ENCODE data around the gene PRPF39. TPM values are rescaled to one million over a fixed set of nuclear protein-coding genes. Genes with fewer than 3 reads are reported as not detected.
A peak's percentile ranks its signal among the peaks of the same experiment; 100 is the strongest.

PRPF39 gene, protein sequence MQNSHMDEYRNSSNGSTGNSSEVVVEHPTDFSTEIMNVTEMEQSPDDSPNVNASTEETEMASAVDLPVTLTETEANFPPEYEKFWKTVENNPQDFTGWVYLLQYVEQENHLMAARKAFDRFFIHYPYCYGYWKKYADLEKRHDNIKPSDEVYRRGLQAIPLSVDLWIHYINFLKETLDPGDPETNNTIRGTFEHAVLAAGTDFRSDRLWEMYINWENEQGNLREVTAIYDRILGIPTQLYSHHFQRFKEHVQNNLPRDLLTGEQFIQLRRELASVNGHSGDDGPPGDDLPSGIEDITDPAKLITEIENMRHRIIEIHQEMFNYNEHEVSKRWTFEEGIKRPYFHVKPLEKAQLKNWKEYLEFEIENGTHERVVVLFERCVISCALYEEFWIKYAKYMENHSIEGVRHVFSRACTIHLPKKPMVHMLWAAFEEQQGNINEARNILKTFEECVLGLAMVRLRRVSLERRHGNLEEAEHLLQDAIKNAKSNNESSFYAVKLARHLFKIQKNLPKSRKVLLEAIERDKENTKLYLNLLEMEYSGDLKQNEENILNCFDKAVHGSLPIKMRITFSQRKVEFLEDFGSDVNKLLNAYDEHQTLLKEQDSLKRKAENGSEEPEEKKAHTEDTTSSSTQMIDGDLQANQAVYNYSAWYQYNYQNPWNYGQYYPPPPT
- 10 to 100 TPM; 42.3 to 57.1 TPM for total RNA-seq
- 10 to 100 TPM; 44.9 to 49.0 TPM for polyA plus RNA-seq (ENCODE audit: insufficient read length in 2 of 2)
- long read RNA-seq, donor 1, partial matches to known transcripts: 0 of 4 reads
- long read RNA-seq, donor 1, other reads (novel, unspliced or antisense): 0 of 4 reads
- long read RNA-seq, donor 2, partial matches to known transcripts: 148 of 210 reads
- long read RNA-seq, donor 2, other reads (novel, unspliced or antisense): 59 of 210 reads
- long read RNA-seq, donor 3, partial matches to known transcripts: 5 of 7 reads
- long read RNA-seq, donor 3, other reads (novel, unspliced or antisense): 0 of 7 reads
- long read RNA-seq, donor 4, partial matches to known transcripts: 0 of 3 reads
- long read RNA-seq, donor 4, other reads (novel, unspliced or antisense): 0 of 3 reads

DNA sequence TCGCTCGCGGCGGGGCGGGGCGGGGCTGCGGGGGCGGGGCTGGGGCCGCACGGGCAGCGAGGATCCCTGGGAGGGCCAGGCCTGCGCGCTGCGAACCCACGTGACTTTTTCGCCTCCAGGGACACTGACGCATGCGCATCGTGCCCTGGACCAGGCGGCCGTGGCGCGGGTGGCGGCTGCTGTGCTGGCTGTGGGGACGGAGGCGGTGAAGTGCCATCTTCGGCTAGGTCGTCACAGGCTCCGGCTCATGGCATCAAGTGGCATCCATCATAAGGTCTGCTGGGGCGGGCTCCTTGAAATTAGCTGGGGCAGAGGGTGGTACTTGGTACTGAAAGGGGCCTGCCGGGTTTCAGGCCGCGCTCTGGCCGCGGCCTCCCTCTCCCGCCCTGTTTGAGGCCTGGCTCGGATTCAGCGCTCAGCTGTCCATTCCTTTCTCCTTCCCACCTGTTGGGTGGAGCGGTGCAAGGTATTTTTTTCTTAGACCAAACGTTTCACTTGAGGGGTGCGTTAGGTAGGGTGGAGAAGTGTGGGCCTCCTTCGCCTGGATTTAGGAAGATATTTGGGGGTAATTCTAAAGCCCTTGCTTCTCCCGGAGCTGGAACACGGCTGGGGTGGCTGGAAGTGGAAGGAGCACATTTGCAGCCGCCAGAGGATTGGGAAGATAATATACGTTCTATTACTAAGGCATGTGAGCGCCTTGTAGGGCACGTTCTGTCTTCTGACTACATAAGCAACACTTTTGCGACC, at the start of gene PRPF39:
TSS of gene PRPF39 (plus strand) at position 141 of the 747 bp plus-strand sequence. CDS start 11,124 bp downstream, outside the sequence.
- WGBS (ENCODE audit: insufficient coverage): 0% methylated on average over 40 of the region's 49 CpGs
- peak; percentile 83 to 98 (median 90) for DNase-seq (ENCODE audit: low read depth in 4 of 6, low spot score in 6 of 6)

GRCh38 chr14:45034730-45035129, 49.2 kb upstream of the PRPF39 start:
- Histone ChIP-seq H3K36me3 (ENCODE audit: control insufficient read depth, insufficient read depth, low read length) (peaks cover 43% of the 10 kb centered on the region), H3K9me3 (ENCODE audit: control insufficient read depth, insufficient read depth, low read length) (no peaks in the 10 kb centered on the region), H3K27me3 (ENCODE audit: control insufficient read depth, insufficient read depth, low read length) (no peaks in the 10 kb centered on the region), H3K4me3 (ENCODE audit: low read depth, low read length) (no peak overlapping the region), H3K27ac (ENCODE audit: low read depth, low read length) (no peak overlapping the region), H3K4me1 (ENCODE audit: control insufficient read depth, insufficient read depth, low read length) (no peaks in the 10 kb centered on the region)
- no peak for DNase-seq (ENCODE audit: low read depth in 4 of 6, low spot score in 6 of 6)

More for the DNA sequence above, at the start of gene PRPF39:
- Histone ChIP-seq H3K4me3 (ENCODE audit: low read depth, low read length) (peak within 1 kb of the TSS; percentile 65), H3K27me3 (ENCODE audit: control insufficient read depth, insufficient read depth, low read length) (no peaks in the 10 kb centered on the region), H3K9me3 (ENCODE audit: control insufficient read depth, insufficient read depth, low read length) (no peaks in the 10 kb centered on the region), H3K36me3 (ENCODE audit: control insufficient read depth, insufficient read depth, low read length) (no peaks in the 10 kb centered on the region), H3K27ac (ENCODE audit: low read depth, low read length) (peak within 1 kb of the TSS; percentile 80), H3K4me1 (ENCODE audit: control insufficient read depth, insufficient read depth, low read length) (peaks cover 8% of the 10 kb centered on the region)

GRCh38 chr14:45038256-45038655, 45.7 kb upstream of the PRPF39 start:
- DNase-seq (ENCODE audit: low read depth in 4 of 6, low spot score in 6 of 6): no peak
- no peak overlapping the region for H3K27ac ChIP-seq (ENCODE audit: low read depth, low read length)
- H3K4me1 ChIP-seq (ENCODE audit: control insufficient read depth, insufficient read depth, low read length): no peaks in the 10 kb centered on the region
- 99% methylated on average over 5 of the region's 5 CpGs for WGBS (ENCODE audit: insufficient coverage)
- H3K36me3 ChIP-seq (ENCODE audit: control insufficient read depth, insufficient read depth, low read length): peaks cover 39% of the 10 kb centered on the region
- H3K4me3 ChIP-seq (ENCODE audit: low read depth, low read length): no peak overlapping the region
- H3K9me3 ChIP-seq (ENCODE audit: control insufficient read depth, insufficient read depth, low read length): no peaks in the 10 kb centered on the region
- H3K27me3 ChIP-seq (ENCODE audit: control insufficient read depth, insufficient read depth, low read length): no peaks in the 10 kb centered on the region

DNA sequence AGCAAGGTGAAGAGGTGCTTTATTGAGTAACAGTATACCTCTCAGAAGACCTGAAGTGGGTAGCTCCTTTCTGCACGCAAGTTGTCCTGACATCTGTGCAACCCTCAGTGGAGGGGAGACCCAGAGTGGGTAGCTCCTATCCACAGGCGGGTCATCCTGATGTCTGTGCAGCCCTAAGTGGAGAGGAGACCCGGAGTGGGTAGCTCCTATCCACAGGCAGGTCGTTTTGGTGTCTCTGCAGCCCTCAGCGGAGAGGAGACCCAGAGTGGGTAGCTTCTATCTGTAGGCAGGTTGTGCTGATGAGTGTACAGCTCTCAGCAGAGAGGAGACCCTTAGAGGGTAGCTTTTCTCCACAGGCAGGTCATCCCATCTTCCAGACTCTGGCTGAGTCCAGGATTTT, 45.1 kb upstream of the PRPF39 start:
- Histone ChIP-seq H3K27me3 (ENCODE audit: control insufficient read depth, insufficient read depth, low read length) (no peaks in the 10 kb centered on the region), H3K36me3 (ENCODE audit: control insufficient read depth, insufficient read depth, low read length) (peaks cover 38% of the 10 kb centered on the region), H3K4me1 (ENCODE audit: control insufficient read depth, insufficient read depth, low read length) (no peaks in the 10 kb centered on the region), H3K4me3 (ENCODE audit: low read depth, low read length) (no peak overlapping the region), H3K9me3 (ENCODE audit: control insufficient read depth, insufficient read depth, low read length) (no peaks in the 10 kb centered on the region), H3K27ac (ENCODE audit: low read depth, low read length) (no peak overlapping the region)
- 100% methylated on average over 4 of the region's 5 CpGs for WGBS (ENCODE audit: insufficient coverage)
- no peak for DNase-seq (ENCODE audit: low read depth in 4 of 6, low spot score in 6 of 6)

- Histone ChIP-seq H3K27me3 (ENCODE audit: control insufficient read depth, insufficient read depth, low read length) (no peaks in the 10 kb centered on the region), H3K4me3 (ENCODE audit: low read depth, low read length) (no peak overlapping the region), H3K4me1 (ENCODE audit: control insufficient read depth, insufficient read depth, low read length) (no peaks in the 10 kb centered on the region), H3K27ac (ENCODE audit: low read depth, low read length) (no peak overlapping the region), H3K9me3 (ENCODE audit: control insufficient read depth, insufficient read depth, low read length) (no peaks in the 10 kb centered on the region), H3K36me3 (ENCODE audit: control insufficient read depth, insufficient read depth, low read length) (peaks cover 39% of the 10 kb centered on the region)
- DNase-seq (ENCODE audit: low read depth in 4 of 6, low spot score in 6 of 6): no peak
- 100% methylated on average over 2 of the region's 2 CpGs for WGBS (ENCODE audit: insufficient coverage)
These were observed 44.5 kb upstream of the PRPF39 start for GRCh38 chr14:45039390-45039789.

DNA sequence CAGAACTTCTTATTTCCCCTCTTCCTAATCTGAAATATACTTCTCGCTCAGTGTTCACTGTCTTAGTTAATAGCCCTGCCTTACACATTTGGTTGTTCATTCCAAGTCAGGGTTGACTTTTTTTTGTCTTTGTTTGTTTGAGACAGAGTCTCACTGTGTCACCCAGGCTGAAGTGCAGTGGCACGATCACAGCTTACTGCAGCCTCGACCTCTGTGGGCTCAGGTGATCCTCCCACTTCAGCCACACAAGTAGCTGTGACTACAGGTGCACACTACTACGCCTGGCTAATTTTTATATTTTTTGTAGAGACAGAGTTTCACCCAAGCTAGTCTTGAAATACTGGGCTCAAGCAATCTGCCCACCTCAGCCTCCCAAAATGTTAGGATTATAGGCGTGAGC, 42.3 kb upstream of the PRPF39 start:
- H3K27ac ChIP-seq (ENCODE audit: low read depth, low read length): no peak overlapping the region
- no peak overlapping the region for H3K4me3 ChIP-seq (ENCODE audit: low read depth, low read length)
- 89% methylated on average over 1 of the region's 5 CpGs for WGBS (ENCODE audit: insufficient coverage)
- H3K4me1 ChIP-seq (ENCODE audit: control insufficient read depth, insufficient read depth, low read length): no peaks in the 10 kb centered on the region
- no peak for DNase-seq (ENCODE audit: low read depth in 4 of 6, low spot score in 6 of 6)
- H3K9me3 ChIP-seq (ENCODE audit: control insufficient read depth, insufficient read depth, low read length): no peaks in the 10 kb centered on the region
- H3K36me3 ChIP-seq (ENCODE audit: control insufficient read depth, insufficient read depth, low read length): peaks cover 41% of the 10 kb centered on the region
- H3K27me3 ChIP-seq (ENCODE audit: control insufficient read depth, insufficient read depth, low read length): no peaks in the 10 kb centered on the region

DNA sequence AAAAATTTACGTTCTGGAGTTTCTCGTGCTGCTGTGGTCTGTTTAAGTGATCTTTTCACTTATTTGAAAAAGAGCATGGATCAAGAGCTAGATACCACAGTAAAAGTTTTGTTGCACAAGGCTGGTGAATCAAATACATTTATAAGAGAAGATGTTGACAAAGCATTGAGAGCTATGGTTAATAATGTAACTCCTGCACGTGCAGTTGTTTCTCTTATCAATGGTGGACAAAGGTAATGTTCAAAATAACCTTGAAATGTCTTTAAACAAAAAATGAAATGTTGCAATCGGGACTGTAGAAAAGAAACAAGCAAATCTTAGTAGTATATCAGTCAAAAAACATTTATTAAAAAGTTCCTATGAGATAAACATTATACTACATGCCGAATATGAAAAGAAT, 39.3 kb upstream of the PRPF39 start:
- WGBS (ENCODE audit: insufficient coverage): no CpG with 5 or more reads among the region's 5 CpGs
- H3K9me3 ChIP-seq (ENCODE audit: control insufficient read depth, insufficient read depth, low read length): no peaks in the 10 kb centered on the region
- no peaks in the 10 kb centered on the region for H3K4me1 ChIP-seq (ENCODE audit: control insufficient read depth, insufficient read depth, low read length)
- DNase-seq (ENCODE audit: low read depth in 4 of 6, low spot score in 6 of 6): no peak
- no peak overlapping the region for H3K27ac ChIP-seq (ENCODE audit: low read depth, low read length)
- H3K4me3 ChIP-seq (ENCODE audit: low read depth, low read length): no peak overlapping the region
- peaks cover 31% of the 10 kb centered on the region for H3K36me3 ChIP-seq (ENCODE audit: control insufficient read depth, insufficient read depth, low read length)
- no peaks in the 10 kb centered on the region for H3K27me3 ChIP-seq (ENCODE audit: control insufficient read depth, insufficient read depth, low read length)

GRCh38 chr14:45048385-45048784, 35.5 kb upstream of the PRPF39 start:
- no peak for DNase-seq (ENCODE audit: low read depth in 4 of 6, low spot score in 6 of 6)

DNA sequence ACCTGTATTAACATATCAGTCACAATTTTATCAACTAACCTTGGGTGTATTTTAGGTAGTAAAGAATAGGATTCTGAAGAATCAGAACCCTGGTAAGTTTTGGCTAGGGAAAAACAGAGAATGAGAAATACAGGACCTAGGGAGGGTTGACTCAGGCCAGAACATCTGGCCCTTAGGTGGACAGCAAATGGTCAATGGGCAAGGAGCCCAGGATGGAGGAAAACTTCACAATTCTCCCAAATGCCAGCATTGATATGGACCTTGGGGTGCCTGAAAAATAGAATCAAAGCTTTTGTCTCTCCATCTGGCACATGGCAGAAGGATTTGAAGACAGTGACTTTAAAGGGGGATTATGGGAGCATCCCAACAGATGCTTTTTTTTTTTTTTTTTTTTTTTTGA, 32.7 kb upstream of the PRPF39 start:
- H3K4me1 ChIP-seq (ENCODE audit: control insufficient read depth, insufficient read depth, low read length): no peaks in the 10 kb centered on the region
- H3K36me3 ChIP-seq (ENCODE audit: control insufficient read depth, insufficient read depth, low read length): peaks cover 42% of the 10 kb centered on the region
- H3K4me3 ChIP-seq (ENCODE audit: low read depth, low read length): no peak overlapping the region
- no peaks in the 10 kb centered on the region for H3K9me3 ChIP-seq (ENCODE audit: control insufficient read depth, insufficient read depth, low read length)
- DNase-seq (ENCODE audit: low read depth in 4 of 6, low spot score in 6 of 6): no peak
- no peak overlapping the region for H3K27ac ChIP-seq (ENCODE audit: low read depth, low read length)
- no peaks in the 10 kb centered on the region for H3K27me3 ChIP-seq (ENCODE audit: control insufficient read depth, insufficient read depth, low read length)

More at GRCh38 chr14:45048385-45048784, 35.5 kb upstream of the PRPF39 start:
- no peak overlapping the region for H3K27ac ChIP-seq (ENCODE audit: low read depth, low read length)
- peaks cover 43% of the 10 kb centered on the region for H3K36me3 ChIP-seq (ENCODE audit: control insufficient read depth, insufficient read depth, low read length)
- no peaks in the 10 kb centered on the region for H3K9me3 ChIP-seq (ENCODE audit: control insufficient read depth, insufficient read depth, low read length)
- no peak overlapping the region for H3K4me3 ChIP-seq (ENCODE audit: low read depth, low read length)
- no CpG with 5 or more reads among the region's 2 CpGs for WGBS (ENCODE audit: insufficient coverage)
- H3K27me3 ChIP-seq (ENCODE audit: control insufficient read depth, insufficient read depth, low read length): no peaks in the 10 kb centered on the region
- H3K4me1 ChIP-seq (ENCODE audit: control insufficient read depth, insufficient read depth, low read length): no peaks in the 10 kb centered on the region
